ENCODE results near the gene INTS4. TPM values are rescaled to one million over a fixed set of nuclear protein-coding genes. Genes with fewer than 3 reads are reported as not detected.

Gene INTS4
- total and polyA plus RNA-seq, 2 donors (not counting 1 experiment from before 2014, with no cell fraction given), result 46.1 to 78.9 TPM

DNA sequence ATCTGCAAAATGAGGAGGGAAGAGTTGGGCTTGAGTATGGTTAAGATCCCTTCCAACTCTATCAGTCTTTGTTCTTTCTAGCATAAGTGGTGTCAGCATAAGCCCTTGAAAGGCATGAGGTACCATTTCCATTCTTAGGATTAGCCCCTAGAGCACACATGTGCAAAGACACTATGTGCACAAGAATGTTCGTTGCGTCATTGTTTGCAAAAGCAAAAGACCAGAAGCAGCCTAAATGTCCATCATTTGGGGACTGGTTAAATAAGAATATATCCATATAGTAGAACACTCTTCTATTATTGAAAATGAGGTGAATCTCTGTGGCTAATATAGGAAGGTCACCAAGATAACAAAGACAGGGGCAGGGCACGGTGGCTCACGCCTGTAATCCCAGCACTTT, 38.6 kb upstream of the INTS4 start:
- Histone ChIP-seq H2AFZ (ENCODE audit: insufficient read depth, low read depth, low read length, poor library complexity, severe bottlenecking) (no peak overlapping the region), H3K27ac (ENCODE audit: low read length in 2 of 2) (no peak overlapping the region), H4K20me1 (ENCODE audit: control insufficient read depth, insufficient read depth, low read length, poor library complexity, severe bottlenecking) (no peaks in the 10 kb centered on the region), H3K4me2 (replicated peaks; ENCODE audit: low read depth, low read length, poor library complexity, severe bottlenecking) (no peak overlapping the region), H3K4me3 (ENCODE audit: control extremely low read depth in 1 of 5, extremely low read depth in 1 of 5, insufficient read depth in 1 of 5, low read depth in 2 of 5, low read length in 4 of 5) (no peak overlapping the region), H3K9ac (ENCODE audit: low read length) (no peak overlapping the region), H3K27me3 (replicated peaks in 1 of 4; ENCODE audit: control extremely low read depth in 1 of 4, control insufficient read depth in 3 of 4, insufficient read depth in 4 of 4, low read length in 3 of 4) (no peaks in the 10 kb centered on the region), H3K9me3 (ENCODE audit: control extremely low read depth in 1 of 3, control insufficient read depth in 2 of 3, insufficient read depth in 1 of 3, low read length in 2 of 3) (no peaks in the 10 kb centered on the region), H3K79me2 (ENCODE audit: control insufficient read depth, insufficient read depth, low read length) (no peaks in the 10 kb centered on the region), H3K36me3 (replicated peaks in 1 of 2; ENCODE audit: control extremely low read depth in 1 of 2, control insufficient read depth in 1 of 2, extremely low read depth in 1 of 2, insufficient read depth in 2 of 2, low read length in 1 of 2) (no peaks in the 10 kb centered on the region), H3K4me1 (ENCODE audit: control insufficient read depth in 2 of 2, insufficient read depth in 2 of 2, low read length in 2 of 2) (no peaks in the 10 kb centered on the region)
- TF ChIP-seq, protein P1, sequence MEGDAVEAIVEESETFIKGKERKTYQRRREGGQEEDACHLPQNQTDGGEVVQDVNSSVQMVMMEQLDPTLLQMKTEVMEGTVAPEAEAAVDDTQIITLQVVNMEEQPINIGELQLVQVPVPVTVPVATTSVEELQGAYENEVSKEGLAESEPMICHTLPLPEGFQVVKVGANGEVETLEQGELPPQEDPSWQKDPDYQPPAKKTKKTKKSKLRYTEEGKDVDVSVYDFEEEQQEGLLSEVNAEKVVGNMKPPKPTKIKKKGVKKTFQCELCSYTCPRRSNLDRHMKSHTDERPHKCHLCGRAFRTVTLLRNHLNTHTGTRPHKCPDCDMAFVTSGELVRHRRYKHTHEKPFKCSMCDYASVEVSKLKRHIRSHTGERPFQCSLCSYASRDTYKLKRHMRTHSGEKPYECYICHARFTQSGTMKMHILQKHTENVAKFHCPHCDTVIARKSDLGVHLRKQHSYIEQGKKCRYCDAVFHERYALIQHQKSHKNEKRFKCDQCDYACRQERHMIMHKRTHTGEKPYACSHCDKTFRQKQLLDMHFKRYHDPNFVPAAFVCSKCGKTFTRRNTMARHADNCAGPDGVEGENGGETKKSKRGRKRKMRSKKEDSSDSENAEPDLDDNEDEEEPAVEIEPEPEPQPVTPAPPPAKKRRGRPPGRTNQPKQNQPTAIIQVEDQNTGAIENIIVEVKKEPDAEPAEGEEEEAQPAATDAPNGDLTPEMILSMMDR (IDR thresholded peaks at IDR 0.05), result no peak
- no peak for TF ChIP-seq EZH2 (IDR thresholded peaks at IDR 0.05; ENCODE audit: borderline replicate concordance, insufficient read depth, low read depth, low read length, poor library complexity, severe bottlenecking)
- intact Hi-C loops (cut with micrococcal nuclease), result no loop called here
- DNase-seq (no peak), ATAC-seq (ENCODE audit: low read depth) (no peak)
- no peak overlapping the region for H3K27ac Mint-ChIP-seq
- H3K27me3 Mint-ChIP-seq, result no peaks in the 10 kb centered on the region
- WGBS (ENCODE audit: insufficient coverage), result 86% methylated on average over 2 of the region's 4 CpGs
- no peak overlapping the region for H3K4me3 Mint-ChIP-seq
- no peaks in the 10 kb centered on the region for H3K4me1 Mint-ChIP-seq
- ChIA-PET POLR2A (no interaction called here), CTCF (interaction anchor here (1.0 to 1.3 kb wide), 2 partner anchors 11 to 532 kb away, joined by 5 read pairs; no protein-coding TSS in a partner anchor)
- no peaks in the 10 kb centered on the region for H3K9me3 Mint-ChIP-seq (ENCODE audit: insufficient read depth)

DNA sequence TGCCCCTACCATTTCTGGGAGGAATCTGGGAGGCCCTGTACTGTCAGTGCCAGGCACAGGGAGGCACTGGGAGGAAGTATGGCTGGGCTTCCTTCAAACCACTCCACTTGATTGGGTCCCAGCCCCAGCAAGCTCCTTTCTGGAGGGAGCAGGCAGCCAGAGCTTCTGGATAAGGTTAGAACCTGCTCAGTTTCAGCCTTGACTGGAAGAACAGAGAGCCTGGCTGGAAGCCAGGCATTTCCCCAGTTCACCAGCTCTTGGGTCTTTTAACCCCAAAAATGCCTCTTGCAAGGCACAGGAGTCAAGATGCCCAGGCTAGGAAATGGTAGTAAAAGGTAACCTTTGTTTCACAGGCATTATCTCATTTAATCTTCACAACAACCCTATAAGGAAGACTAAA, 37.6 kb upstream of the INTS4 start:
- Histone ChIP-seq H3K27me3 (replicated peaks in 1 of 4; ENCODE audit: control extremely low read depth in 1 of 4, control insufficient read depth in 3 of 4, insufficient read depth in 4 of 4, low read length in 3 of 4) (no peaks in the 10 kb centered on the region), H3K9ac (ENCODE audit: low read length) (no peak overlapping the region), H3K36me3 (replicated peaks in 1 of 2; ENCODE audit: control extremely low read depth in 1 of 2, control insufficient read depth in 1 of 2, extremely low read depth in 1 of 2, insufficient read depth in 2 of 2, low read length in 1 of 2) (no peaks in the 10 kb centered on the region), H3K9me3 (ENCODE audit: control extremely low read depth in 1 of 3, control insufficient read depth in 2 of 3, insufficient read depth in 1 of 3, low read length in 2 of 3) (no peaks in the 10 kb centered on the region), H2AFZ (ENCODE audit: insufficient read depth, low read depth, low read length, poor library complexity, severe bottlenecking) (no peak overlapping the region), H3K27ac (ENCODE audit: low read length in 2 of 2) (no peak overlapping the region), H3K4me2 (replicated peaks; ENCODE audit: low read depth, low read length, poor library complexity, severe bottlenecking) (no peak overlapping the region), H3K79me2 (ENCODE audit: control insufficient read depth, insufficient read depth, low read length) (no peaks in the 10 kb centered on the region), H3K4me3 (ENCODE audit: control extremely low read depth in 1 of 5, extremely low read depth in 1 of 5, insufficient read depth in 1 of 5, low read depth in 2 of 5, low read length in 4 of 5) (no peak overlapping the region), H3K4me1 (ENCODE audit: control insufficient read depth in 2 of 2, insufficient read depth in 2 of 2, low read length in 2 of 2) (no peaks in the 10 kb centered on the region), H4K20me1 (ENCODE audit: control insufficient read depth, insufficient read depth, low read length, poor library complexity, severe bottlenecking) (no peaks in the 10 kb centered on the region)
- TF ChIP-seq EZH2 (IDR thresholded peaks at IDR 0.05; ENCODE audit: borderline replicate concordance, insufficient read depth, low read depth, low read length, poor library complexity, severe bottlenecking), result no peak
- TF ChIP-seq, protein P1 (IDR thresholded peaks at IDR 0.05), result no peak
- CTCF ChIA-PET, result interaction anchor here (1.0 to 1.3 kb wide), 2 partner anchors 12 to 533 kb away, joined by 5 read pairs; no protein-coding TSS in a partner anchor
- intact Hi-C loops (cut with micrococcal nuclease), result no loop called here
- peaks cover 5% of the 10 kb centered on the region for H3K9me3 Mint-ChIP-seq (ENCODE audit: insufficient read depth)
- ATAC-seq (ENCODE audit: low read depth) (no peak), DNase-seq (no peak)
- POLR2A ChIA-PET, result no interaction called here
- H3K27ac Mint-ChIP-seq, result no peak overlapping the region
- H3K27me3 Mint-ChIP-seq, result no peaks in the 10 kb centered on the region
- no peak overlapping the region for H3K4me3 Mint-ChIP-seq
- no peaks in the 10 kb centered on the region for H3K4me1 Mint-ChIP-seq

Data from B cell (primary cell).